GM12874 (cell line): ENCODE results near the gene ZNF135.

Experiments
- TF ChIP-seq, protein P1 (sequence below): IDR thresholded peaks from 2 replicates; pipeline ENCODE4 v1.5.1; 2011; ENCODE audit warnings: low read depth, mild to moderate bottlenecking, control low read depth, low read length, moderate library complexity; ENCODE audit not compliant: insufficient read depth

Gene ZNF135

DNA sequence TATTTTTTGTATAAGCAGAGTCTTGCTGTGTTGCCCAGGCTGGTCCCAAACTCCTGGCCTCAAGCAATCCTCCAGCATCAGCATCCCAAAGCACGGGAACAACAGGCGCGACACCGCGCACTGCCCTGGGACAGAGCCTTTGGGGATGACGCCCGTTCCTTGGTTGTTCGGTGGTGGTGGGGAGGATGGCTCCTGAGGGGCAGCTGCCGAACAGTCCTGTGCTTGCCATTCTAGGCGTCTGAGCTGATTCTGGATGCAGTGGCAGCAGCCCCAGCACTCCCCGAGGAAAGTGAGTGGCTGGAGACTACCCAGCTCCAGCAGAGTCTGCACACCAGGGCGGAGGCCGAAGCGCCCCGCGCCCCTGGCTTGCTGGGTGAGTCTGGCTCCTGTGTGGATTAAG is 6.8 kb upstream of the ZNF135 start:
- TF ChIP-seq, protein P1, sequence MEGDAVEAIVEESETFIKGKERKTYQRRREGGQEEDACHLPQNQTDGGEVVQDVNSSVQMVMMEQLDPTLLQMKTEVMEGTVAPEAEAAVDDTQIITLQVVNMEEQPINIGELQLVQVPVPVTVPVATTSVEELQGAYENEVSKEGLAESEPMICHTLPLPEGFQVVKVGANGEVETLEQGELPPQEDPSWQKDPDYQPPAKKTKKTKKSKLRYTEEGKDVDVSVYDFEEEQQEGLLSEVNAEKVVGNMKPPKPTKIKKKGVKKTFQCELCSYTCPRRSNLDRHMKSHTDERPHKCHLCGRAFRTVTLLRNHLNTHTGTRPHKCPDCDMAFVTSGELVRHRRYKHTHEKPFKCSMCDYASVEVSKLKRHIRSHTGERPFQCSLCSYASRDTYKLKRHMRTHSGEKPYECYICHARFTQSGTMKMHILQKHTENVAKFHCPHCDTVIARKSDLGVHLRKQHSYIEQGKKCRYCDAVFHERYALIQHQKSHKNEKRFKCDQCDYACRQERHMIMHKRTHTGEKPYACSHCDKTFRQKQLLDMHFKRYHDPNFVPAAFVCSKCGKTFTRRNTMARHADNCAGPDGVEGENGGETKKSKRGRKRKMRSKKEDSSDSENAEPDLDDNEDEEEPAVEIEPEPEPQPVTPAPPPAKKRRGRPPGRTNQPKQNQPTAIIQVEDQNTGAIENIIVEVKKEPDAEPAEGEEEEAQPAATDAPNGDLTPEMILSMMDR = no peak

DNA sequence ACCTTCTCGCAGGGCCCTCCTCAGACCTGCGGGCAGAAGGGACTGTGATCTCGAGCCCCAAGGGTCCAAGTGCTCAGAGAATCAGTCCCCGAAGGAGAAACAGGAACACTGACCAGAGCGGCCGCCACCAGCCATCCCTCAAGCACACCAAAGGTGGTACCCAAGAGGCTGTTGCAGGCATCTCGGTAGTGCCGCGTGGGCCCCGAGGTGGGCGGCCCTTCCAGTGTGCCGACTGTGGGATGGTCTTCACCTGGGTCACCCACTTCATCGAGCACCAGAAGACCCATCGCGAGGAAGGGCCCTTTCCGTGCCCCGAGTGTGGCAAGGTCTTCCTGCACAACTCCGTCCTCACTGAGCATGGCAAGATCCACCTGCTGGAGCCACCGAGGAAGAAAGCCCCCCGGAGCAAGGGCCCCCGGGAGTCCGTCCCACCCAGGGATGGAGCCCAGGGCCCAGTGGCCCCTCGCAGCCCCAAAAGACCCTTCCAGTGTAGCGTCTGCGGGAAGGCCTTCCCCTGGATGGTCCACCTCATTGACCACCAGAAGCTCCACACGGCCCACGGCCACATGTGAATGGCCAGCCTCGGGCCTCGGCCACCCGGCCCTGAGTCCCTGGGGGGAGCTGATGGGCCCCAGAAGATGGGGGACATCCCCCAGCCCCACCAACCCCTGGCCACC is 5.5 kb upstream of the ZNF135 start:
- TF ChIP-seq, protein P1 = no peak

DNA sequence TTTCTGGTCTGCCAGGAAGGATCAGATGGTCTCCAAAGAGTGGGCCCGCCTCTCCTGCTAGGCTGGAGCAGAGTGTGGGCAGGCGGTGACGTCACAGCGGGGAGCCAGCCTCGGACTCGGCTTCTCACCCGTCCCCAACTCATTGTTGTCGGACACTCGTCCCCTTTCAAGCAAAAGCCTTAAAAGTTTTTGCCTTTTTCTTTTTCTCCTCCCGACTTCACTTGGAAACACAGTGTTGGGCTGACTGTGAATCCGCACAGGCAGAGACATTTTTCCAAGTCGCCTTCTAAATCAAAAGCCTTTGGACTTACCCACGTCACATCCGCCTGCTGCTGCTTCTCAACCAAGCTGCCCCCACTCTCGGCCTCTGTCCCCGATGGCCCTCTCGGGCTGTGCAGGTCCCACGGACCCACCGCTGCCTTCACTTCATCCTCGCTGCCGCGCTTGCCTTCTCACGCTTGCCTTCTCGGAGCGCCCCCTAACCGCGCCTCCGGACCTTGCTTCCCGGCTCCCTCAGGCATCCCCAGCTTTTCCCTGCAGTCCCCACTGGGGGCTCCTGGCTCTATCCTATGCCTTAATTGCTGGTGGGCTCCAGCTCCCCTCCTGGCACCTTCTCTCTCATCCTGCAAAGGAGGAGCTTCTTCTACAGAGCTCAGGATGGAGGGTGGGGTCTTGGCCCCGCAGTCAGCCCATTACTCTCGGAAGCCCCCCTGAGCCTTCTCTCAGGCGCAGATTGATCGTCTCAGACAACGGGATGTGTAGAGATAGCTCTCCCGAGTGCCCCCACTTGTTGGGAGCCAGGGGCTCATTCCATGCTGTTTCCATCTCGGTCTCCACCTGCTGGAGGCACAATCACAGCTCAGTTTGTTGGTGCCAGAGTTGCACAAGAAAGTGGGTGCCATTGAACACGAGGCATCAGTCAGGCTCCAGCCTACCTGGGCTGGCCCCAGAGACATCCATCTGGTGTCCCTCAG is 3.9 kb upstream of the ZNF135 start:
- TF ChIP-seq, protein P1 = no peak

DNA sequence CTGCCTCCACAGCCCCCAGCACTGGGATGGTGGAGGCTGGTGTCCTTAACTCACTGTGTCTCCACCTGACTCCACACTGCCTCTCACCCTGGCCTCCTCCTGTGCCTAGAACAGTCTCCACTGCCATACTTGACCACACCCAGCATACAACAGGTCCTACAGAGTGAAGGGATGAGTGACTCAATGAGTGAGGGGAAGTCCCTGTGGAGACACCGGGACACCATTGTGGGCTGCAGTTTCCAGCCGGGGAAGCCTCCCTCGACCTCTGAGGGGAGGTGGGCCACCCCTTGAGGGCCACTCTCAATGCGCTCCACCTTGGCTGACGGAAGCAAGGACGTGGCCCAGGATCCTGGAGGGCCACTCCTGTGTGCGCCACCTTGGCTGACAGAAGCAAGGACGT is 2.8 kb upstream of the ZNF135 start:
- TF ChIP-seq, protein P1 = no peak

DNA sequence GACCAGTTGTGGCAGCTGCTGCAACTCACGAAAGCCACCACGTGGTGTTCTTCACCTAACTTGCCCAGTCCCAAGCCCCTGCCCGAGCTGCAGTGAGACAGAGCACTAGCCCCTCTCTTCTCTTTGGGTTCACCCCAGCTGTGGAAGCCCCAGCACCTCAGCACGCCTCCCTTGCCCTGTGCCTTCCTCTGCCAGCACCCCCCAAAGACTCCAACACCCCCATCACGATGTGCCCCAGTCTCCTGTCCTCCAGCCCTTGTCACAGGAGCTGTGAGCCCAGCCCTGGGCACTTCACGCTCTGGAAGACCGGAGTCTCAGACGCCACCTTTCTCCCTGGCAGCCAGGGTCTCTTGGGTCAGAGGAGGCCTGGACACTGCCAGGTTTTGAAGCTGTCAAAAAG is 2.2 kb upstream of the ZNF135 start:
- TF ChIP-seq, protein P1 = no peak

DNA sequence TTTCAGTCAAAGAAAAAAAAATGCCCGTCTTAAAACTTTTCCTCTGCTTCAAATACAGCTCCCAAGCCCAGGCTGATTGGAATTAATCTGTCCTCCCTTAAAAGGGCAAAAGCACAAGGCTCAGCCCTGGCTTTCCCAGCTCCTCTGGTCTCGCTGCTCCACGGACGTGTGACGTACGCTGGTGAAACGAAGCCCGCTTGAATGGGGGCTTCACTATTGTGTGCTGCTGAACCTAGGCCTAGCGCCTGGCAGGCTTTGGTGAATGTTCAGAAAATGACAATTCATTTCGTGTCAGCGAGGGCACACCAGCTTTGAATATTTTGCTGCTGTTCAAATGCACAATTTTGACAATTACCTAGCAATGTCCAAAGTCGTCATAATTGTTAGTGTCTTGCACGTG is 615 bp upstream of the ZNF135 start:
- TF ChIP-seq, protein P1 = no peak

DNA sequence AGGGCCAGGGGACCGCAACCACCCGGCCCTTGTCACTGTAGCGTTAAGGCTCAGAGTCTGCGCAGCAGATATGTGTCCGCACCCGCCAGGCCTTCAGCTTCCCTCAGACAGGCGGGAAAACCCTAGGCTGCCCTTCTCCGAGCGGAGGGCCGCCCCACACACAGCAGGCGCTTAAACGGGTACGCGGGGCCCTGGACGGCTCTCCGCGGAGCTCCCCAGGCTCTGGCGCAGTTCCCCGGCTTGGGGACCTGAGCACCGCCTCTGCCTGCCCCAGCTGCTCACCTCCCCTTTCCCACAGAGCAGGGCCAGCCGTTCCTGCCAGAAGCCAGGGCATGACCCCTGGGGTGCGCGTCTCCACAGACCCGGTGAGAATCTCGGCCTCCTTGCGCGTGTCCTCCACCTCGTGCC is 593 bp downstream of the ZNF135 start:
- TF ChIP-seq, protein P1 = no peak
